Glutamatergic neuron (in vitro differentiated cells): ENCODE data around the gene TM2D1. TPM values are rescaled to one million over a fixed set of nuclear protein-coding genes. Genes with fewer than 3 reads are reported as not detected.

Experiments used
- DNase-seq: peaks from one replicate; pipeline ENCODE4 v3.0.0; 2022
- H3K27ac Mint-ChIP-seq: one replicate; pipeline ENCODE4 v1.8.0; 2020; ENCODE audit warnings: mild to moderate bottlenecking, mixed read lengths, inconsistent platforms; ENCODE audit not compliant: unreplicated experiment
- H3K27me3 Mint-ChIP-seq: one replicate; pipeline ENCODE4 v1.8.0; 2020; ENCODE audit warnings: mild to moderate bottlenecking, moderate library complexity, mixed read lengths, inconsistent platforms; ENCODE audit not compliant: unreplicated experiment
- H3K36me3 Mint-ChIP-seq: one replicate; pipeline ENCODE4 v1.8.0; 2020; ENCODE audit warnings: mild to moderate bottlenecking, mixed read lengths, inconsistent platforms; ENCODE audit not compliant: unreplicated experiment
- H3K4me1 Mint-ChIP-seq: one replicate; pipeline ENCODE4 v1.8.0; 2020; ENCODE audit warnings: mild to moderate bottlenecking, low read depth, mixed read lengths, inconsistent platforms; ENCODE audit not compliant: unreplicated experiment
- H3K4me3 Mint-ChIP-seq: one replicate; pipeline ENCODE4 v1.8.0; 2020; ENCODE audit warnings: mild to moderate bottlenecking, mixed read lengths, inconsistent platforms; ENCODE audit not compliant: unreplicated experiment
- H3K9me3 Mint-ChIP-seq: one replicate; pipeline ENCODE4 v1.8.0; 2020; ENCODE audit warnings: mild to moderate bottlenecking, moderate library complexity, mixed read lengths, inconsistent platforms; ENCODE audit not compliant: unreplicated experiment
- total RNA-seq: library from RNA; stranded (reverse); fragmentation: NEBNext Ultra II Directional; extraction: Animal tissue kit (Norgen Biotek cat#: 25700); gene quantifications from one replicate; pipeline ENCODE4 v1.2.1, GENCODE V29; 2021; ENCODE audit not compliant: unreplicated experiment
- TF ChIP-seq, protein P1 (sequence below): fragments of 200-600 bp; sonication (generic); IDR thresholded peaks from one replicate; pipeline ENCODE4 v1.5.0; 2021; ENCODE audit not compliant: partially characterized antibody, unreplicated experiment

TM2D1 gene
- total RNA-seq, 1 donor from 2014 or later = 21.1 TPM

GRCh38 chr1:61644303-61644702, 80.6 kb downstream of the TM2D1 start:
- Mint-ChIP-seq H3K4me3 (no peak overlapping the region), H3K36me3 (no peaks in the 10 kb centered on the region), H3K9me3 (no peaks in the 10 kb centered on the region), H3K27ac (no peak overlapping the region), H3K27me3 (no peaks in the 10 kb centered on the region), H3K4me1 (no peaks in the 10 kb centered on the region)
- TF ChIP-seq, protein P1, sequence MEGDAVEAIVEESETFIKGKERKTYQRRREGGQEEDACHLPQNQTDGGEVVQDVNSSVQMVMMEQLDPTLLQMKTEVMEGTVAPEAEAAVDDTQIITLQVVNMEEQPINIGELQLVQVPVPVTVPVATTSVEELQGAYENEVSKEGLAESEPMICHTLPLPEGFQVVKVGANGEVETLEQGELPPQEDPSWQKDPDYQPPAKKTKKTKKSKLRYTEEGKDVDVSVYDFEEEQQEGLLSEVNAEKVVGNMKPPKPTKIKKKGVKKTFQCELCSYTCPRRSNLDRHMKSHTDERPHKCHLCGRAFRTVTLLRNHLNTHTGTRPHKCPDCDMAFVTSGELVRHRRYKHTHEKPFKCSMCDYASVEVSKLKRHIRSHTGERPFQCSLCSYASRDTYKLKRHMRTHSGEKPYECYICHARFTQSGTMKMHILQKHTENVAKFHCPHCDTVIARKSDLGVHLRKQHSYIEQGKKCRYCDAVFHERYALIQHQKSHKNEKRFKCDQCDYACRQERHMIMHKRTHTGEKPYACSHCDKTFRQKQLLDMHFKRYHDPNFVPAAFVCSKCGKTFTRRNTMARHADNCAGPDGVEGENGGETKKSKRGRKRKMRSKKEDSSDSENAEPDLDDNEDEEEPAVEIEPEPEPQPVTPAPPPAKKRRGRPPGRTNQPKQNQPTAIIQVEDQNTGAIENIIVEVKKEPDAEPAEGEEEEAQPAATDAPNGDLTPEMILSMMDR = no peak
- no peak for DNase-seq

DNA sequence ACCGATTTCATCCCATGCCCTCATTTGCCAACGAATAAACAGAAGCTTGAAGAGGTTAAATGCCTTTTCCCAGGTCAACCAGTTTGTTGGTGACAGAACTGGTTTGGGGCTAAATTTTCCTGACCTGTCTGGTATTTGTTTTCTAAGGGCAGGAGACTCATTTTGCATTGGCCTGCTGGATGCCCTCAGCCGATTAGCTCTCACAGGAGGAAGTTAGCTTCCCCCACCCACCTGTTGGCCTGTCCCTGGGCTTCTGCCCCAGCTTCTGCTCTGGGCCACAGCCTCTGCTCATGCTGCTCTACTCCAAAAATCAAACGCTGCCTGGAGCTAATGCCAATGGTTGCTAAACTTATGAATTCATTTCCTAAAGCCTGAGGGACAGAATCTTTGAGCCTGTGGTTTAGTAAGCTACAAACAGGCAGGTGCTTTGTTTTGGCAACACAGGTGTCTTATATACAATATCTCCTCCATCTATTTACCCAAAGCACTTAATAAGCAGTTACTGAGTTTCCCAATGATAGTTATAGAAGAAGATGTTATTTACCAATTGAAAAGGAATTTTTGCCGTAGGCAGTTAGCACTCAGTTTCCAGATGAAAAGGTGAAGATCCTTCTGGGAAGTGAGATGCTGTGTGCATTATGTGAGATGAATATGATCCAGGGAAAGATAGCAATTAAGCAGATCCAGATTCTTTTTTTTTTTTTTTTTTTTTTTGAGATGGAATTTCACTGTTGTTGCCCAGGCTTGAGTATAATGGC, 82.3 kb downstream of the TM2D1 start:
- H3K27ac Mint-ChIP-seq = no peak overlapping the region
- no peaks in the 10 kb centered on the region for H3K4me1 Mint-ChIP-seq
- no peaks in the 10 kb centered on the region for H3K27me3 Mint-ChIP-seq
- no peaks in the 10 kb centered on the region for H3K9me3 Mint-ChIP-seq
- no peaks in the 10 kb centered on the region for H3K36me3 Mint-ChIP-seq
- no peak for DNase-seq
- no peak overlapping the region for H3K4me3 Mint-ChIP-seq
- TF ChIP-seq, protein P1 = no peak

DNA sequence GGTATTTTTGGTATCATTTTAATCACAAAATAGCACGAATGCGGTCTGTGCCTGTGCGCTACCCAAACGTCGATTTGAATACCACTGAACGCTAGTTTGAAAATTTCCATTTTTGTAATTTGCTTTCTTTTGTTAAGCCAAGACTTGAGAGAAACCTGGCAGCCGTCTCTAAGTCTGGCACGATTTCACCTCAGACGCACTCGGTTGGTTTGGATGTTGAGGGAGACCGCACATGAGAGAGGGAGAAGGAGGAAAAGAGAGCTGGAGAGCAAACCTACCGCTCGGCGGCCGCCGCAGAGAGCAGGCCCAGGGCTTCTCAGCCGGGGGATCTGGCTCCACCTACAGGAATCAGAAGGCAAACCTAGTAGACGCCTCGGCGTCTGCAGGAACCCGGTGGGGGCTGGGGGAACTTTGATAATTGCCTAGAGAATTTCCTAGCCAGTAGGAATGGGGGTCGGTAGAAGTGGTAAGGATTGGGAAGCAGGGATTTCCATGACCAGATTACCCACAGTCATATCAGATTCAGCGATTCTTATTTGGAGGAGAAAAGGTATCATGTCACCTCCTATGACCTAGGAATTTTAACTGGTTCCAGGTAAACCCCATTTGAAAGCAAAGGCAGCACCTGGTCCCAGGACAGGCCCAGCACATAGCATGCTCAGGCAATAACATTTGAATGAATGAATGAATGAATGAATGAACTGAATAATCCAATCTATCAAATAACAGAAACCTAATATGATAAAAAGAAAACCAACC, 83.2 kb downstream of the TM2D1 start:
- Mint-ChIP-seq H3K9me3 (no peaks in the 10 kb centered on the region), H3K4me3 (no peak overlapping the region)

GRCh38 chr1:61640531-61641530, 84.1 kb downstream of the TM2D1 start:
- Mint-ChIP-seq H3K4me3 (no peak overlapping the region), H3K27me3 (no peaks in the 10 kb centered on the region), H3K27ac (no peak overlapping the region), H3K4me1 (no peaks in the 10 kb centered on the region), H3K36me3 (no peaks in the 10 kb centered on the region), H3K9me3 (no peaks in the 10 kb centered on the region)
- TF ChIP-seq, protein P1 = no peak
- DNase-seq = no peak

More for the DNA sequence above, 83.2 kb downstream of the TM2D1 start:
- peak; percentile 82 for DNase-seq
- TF ChIP-seq, protein P1 = peak; percentile 58
- no peak overlapping the region for H3K27ac Mint-ChIP-seq
- H3K27me3 Mint-ChIP-seq = no peaks in the 10 kb centered on the region
- no peaks in the 10 kb centered on the region for H3K4me1 Mint-ChIP-seq
- no peaks in the 10 kb centered on the region for H3K36me3 Mint-ChIP-seq
